Right lobe of liver (tissue), 4 donors: Measurements from ENCODE around the gene PSMG3.

ENCODE experiments used
- CTCF ChIP-seq, 4 donors: fragments of 200-600 bp in 3 of 4; fragments of 450-650 bp in 1 of 4; IDR thresholded peaks; one replicate each; pipeline versions ENCODE4 v1.5.1 to v1.8.0; 2016 to 2022; ENCODE audit warnings: antibody characterized with exemption in 4 of 4, mild to moderate bottlenecking in 2 of 4
- POLR2A ChIP-seq: fragments of 450-650 bp; IDR thresholded peaks from one replicate; pipeline ENCODE4 v1.6.1; 2017; ENCODE audit warnings: antibody characterized with exemption, mild to moderate bottlenecking
- donor health status: DM: no; HTN: no; CAD: no.
- donor health status: DM: no; HTN: no; CAD: no.
- donor health status: DM: no; HTN: yes; CAD: no.

GRCh38 chr7:1585142-1585981 is 15.5 kb upstream of the PSMG3 start:
- no peak for TF ChIP-seq CTCF (IDR thresholded peaks at IDR 0.05)
- no peak for TF ChIP-seq POLR2A
